Vagina (tissue), 2 donors: Measurements from ENCODE around the gene EYS.

Experiments
- CTCF ChIP-seq, 3 experiments: fragments of 450-650 bp in 2 of 3; fragments of 200-600 bp in 1 of 3; sonication (generic) in 1 of 3; IDR thresholded peaks; one replicate each; pipeline ENCODE4 v1.5.1; 2017 to 2019; ENCODE audit warnings: antibody characterized with exemption in 3 of 3, mild to moderate bottlenecking in 2 of 3, moderate library complexity in 2 of 3
- POLR2A ChIP-seq, 2 donors: fragments of 450-650 bp; IDR thresholded peaks; one replicate each; pipeline ENCODE4 v1.6.1; 2017; ENCODE audit warnings: antibody characterized with exemption in 2 of 2, mild to moderate bottlenecking in 2 of 2, moderate library complexity in 2 of 2

- TF ChIP-seq CTCF (IDR thresholded peaks at IDR 0.05) (no peak), POLR2A (IDR thresholded peaks at IDR 0.05) (no peak)
These were observed 1794.1 kb downstream of the EYS start for GRCh38 chr6:63912887-63913286.
